HCT116 (cell line): ENCODE results near the gene NCKAP5.
"Not testable (repeated sequence)": the region's sequence is repeated elsewhere in the genome, so short reads cannot be mapped to it uniquely, and the experiment has no call there.

Experiments
- RAD21 ChIP-seq: IDR thresholded peaks from 2 replicates; pipeline ENCODE4 v1.6.1; 2012; ENCODE audit warnings: low read depth, mild to moderate bottlenecking
- SIN3A ChIP-seq: IDR thresholded peaks from 2 replicates; pipeline ENCODE4 v1.6.1; 2012; ENCODE audit warnings: low read depth

DNA sequence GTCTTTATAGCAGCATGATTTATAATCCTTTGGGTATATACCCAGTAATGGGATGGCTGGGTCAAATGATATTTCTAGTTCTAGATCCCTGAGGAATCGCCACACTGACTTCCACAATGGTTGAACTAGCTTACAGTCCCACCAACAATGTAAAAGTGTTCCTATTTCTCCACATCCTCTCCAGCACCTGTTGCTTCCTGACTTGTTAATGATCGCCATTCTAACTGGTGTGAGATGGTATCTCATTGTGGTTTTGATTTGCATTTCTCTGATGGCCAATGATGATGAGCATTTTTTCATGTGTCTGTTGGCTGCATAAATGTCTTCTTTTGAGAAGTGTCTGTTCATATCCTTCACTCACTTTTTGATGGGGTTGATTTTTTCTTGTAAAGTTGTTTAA is 868.5 kb downstream of the NCKAP5 start:
- not testable (repeated sequence) for TF ChIP-seq RAD21, SIN3A
